NCI-H526 (cell line): ENCODE results near the gene BMP8A.
"Not testable (repeated sequence)": the region's sequence is repeated elsewhere in the genome, so short reads cannot be mapped to it uniquely, and the experiment has no call there.

Experiments
- DNase-seq, 2 experiments: peaks; one replicate each; lab custom pipeline; 2025; lab: John Stamatoyannopoulos, UW

Gene BMP8A

DNA sequence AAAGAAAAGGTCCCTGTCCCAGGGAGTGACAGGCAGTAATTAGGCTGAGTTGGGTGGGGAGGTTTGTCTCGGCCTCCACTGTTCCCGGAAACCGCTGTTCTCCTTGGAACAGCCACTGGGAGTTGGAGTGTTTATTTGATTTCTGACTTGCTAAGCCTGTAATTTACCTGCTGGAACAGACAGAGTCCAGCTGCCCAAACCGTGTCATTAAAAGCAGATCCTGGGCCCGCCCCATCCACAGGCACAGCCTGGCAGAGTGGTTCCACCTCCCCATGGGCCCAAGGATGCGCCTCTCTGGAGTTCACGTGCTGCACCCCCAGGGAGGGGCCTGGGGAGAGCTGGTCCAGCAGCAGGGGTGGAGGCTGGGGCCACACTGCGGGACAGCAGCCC is 35.7 kb downstream of the BMP8A start:
- not testable (repeated sequence) for DNase-seq

DNA sequence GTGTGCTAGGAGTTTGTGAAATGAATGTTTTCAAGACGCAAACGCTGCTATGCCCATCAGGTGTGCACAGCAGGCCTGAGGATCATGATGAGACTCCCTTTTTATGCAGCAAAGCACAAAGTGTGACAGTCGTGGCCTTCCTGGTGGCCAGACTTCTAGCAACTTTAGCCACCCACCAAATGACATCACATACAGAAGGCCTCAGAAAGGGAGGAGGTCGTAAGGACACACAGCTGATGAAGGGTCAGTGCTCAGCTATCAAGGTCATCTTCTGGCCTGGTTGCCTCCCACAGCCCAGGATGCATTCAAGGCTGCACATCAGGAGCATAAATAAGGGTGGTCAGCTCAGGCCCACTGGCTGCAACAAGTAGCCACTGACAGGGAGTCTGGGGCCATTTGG is 36.6 kb downstream of the BMP8A start:
- DNase-seq = no peak

DNA sequence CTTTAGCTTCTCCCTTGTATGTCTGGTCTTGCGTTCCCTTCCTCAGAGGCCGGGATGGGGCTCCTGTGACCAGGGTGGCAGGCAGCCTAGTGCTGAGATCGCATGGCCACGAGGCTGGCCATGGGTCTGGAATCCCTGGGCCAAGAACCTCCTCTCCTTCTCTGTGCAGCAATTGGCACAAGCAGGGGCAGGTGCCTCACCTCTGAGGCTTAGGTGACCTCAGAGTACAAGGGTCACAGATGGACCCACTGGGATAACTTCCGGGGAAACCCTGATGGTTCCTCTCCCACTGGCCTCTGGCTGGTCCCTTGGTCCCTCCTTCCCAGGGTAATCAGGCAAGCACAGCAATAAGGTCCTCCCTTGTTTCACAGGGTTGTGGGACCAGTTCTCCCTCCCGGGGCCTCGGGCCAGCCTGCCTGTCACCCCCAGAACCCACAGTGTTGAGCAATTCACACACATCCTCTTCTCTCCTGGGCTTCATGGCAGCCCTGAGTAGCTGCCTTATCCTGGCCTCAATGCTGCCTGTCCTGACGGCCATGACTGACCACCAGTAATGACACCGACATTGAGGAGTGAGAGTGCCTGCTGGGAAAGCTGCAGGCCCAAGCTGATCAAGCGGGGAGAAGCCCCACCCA is 38.6 kb downstream of the BMP8A start:
- DNase-seq = no peak

DNA sequence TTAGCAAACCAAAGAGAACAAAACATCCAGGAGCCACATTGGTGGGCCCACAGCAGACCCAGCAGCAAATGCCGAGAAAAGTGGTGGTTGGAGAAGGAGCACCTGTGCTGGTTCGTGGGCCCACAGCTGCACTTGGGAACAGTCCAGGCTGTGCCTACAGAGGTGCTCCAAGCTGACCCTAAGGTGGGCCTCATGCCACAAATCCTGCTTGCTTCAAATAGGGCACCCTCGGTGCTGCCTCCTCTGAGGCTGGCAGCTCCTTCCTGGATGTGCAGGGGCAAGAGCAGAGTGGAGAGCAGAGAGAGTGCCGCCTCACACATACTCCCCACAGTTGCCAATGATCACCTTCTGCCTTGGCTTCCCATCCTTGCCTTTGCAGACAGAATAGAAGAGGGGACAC is 40.1 kb downstream of the BMP8A start:
- no peak for DNase-seq

DNA sequence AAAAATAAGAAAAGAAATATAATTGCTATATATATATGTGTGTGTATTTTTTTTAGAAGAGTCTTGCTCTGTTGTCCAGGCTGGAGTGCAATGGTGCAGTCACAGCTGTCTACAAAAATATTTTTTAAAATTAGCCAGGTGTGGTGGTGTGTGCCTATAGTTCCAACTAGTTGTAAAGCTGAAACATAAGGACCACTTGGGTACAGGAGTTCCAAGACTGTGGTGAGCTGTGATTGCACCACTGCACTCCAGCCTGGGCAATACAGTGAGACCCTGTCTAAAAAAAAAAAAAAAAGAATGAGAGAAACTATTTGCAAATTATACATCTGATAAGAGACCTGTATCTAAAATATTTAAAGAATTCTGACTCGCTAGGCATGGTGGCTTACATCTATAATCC is 42.0 kb downstream of the BMP8A start:
- no peak for DNase-seq

DNA sequence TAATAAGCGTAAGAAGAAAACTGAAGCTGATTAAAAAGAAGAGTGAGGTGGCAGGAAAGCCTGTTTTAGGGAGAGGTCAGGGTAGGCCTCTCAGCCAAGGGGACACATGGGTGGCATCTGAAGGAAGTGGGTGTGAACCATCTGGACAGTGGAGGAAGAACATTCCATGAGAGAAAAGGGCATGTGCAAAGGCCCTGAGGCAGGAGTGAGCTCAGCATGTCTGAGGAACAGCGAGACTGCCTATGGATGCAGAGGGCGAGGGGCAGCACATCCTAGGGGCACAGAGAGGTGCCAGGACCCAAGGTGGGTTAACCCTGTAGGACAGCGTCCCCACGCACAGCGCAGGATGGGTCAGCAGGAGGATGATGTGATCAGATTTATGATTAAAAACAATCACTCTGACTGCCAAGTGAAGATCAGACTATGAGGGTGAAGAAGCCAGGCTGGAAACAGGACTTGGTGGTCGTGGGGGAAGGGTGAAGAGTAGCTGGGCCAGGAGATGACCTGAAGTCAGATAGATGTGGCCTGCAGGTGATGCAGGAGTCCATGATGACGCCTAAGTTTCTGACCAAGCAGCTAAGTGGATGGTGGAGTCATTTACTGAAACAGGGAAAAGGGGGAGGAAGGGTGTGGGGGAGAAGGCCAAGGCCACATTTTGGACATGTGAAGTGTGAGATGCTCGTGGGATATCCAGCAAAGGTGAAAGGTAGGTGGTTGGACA is 47.3 kb downstream of the BMP8A start:
- DNase-seq = no peak

DNA sequence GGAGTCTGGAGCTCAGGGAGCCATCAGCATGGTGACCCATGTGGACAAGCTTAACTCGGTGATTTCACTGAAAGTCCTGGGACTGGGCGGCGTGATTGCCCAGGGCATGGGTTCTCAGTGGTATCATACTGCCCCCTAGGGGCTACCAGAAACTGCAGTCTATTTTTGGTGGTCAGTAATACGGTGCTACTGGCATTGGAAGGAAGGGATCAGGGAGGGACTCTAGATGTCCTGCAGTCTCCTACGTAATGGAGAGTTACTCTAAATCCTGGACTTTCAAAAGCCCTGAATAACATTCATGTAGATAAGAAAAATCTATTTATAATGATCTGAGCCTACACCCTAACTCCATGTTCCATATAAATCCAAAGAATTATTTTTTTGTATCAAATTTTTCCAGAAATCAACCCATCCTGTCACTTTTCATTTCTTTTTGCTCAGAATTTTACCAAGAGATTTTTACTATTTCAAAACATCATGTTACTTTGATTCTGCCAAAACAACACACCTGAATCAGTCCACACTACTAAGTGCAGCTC is 47.9 kb downstream of the BMP8A start:
- peak; percentile 39 to 86 for DNase-seq

DNA sequence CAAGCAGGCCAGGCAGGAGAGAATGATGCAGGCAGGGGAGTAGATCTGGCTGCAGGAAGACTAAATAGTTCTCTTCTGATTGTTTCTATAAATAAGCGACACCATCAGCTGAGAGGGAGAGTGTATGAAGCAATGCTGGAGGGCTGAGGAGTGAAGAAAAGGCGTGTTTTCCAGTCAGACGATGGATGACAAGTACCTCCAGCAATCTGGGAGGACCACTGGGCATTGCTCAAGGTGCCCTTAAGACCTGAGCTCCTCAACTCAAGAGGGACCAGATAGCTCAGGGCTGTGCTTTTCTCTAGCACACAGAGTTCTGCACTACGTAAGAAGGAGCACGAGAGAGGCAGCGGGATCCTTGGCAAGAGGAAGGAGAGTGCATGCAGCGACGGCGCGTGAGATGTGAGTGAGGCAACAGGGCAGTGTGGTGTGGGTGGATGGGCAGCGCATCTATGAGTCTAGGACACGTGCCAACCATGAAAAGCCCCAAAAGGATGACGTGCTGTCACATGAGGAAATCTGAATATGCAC is 49.1 kb downstream of the BMP8A start:
- DNase-seq = no peak

DNA sequence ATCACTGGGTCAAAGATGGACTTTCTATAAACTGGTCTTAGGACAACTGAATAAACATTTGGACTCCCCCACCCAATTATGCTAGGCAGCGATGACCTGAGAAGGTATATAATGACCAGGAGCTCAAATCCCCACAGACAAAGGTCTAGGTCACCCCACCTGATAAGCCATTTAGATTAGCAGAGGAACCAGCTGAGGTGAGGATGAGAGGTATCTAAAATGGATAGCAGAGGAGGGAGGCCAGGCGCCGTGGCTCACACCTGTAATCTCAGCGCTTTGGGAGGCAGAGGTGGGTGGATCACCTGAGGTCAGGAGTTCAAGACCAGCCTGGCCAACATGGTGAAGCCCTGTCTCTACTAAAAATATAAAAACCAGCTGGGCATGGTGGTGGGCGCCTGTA is 51.5 kb downstream of the BMP8A start:
- no peak for DNase-seq

DNA sequence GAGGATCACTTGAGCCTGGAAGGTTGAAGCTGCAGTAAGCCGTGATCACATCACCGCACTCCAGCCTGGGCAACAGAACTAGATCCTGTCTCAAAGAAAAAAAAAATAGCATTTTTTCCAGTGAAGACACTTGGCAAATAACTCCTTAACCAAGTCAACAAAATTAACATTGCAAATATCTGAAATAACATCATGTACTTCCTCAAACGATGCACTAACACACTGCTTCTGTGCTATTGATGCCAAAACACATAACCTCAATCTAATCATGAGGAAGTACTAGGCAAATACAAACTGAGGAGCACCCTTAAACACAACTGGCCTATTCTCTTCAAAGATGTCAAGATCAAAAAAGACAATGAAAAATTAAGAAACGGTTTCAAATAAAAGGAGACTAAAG is 52.9 kb downstream of the BMP8A start:
- no peak for DNase-seq

DNA sequence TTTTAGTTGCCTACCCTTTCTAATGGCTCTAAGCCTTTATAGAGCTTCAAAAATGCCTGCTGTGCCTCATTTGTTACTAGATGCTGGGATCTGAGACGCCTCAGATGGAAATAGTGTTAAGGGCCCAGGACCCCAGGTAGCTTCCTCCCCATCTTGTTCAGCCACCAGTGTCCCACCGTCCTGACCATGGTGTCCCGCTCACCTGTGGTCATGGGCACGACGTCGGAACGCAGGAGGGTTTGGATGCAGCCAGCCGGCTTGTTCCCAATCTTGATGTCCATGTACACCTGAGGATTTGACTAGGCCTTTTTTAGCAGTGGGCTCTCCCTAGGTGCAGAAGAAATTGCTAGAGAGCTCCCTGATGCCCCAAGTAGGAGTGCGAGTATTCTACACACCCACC is 54.1 kb downstream of the BMP8A start:
- no peak for DNase-seq

DNA sequence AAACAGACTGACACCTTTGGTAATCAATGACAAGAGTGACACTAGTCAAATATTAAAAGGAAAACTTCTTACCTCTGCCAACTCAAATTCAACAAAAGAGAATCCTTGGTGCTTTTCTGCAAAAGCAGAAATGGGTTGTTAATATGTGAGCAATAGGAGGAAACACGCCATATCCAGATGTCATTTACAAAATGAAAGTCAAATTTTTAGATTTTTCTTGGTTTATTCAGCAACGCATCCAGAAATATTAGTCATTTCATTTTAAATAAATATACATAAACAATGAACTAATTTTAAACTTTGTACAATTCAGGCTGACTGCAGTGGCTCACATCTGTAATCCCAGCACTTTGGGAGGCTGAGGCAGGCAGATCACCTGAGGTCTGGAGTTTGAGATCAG is 62.8 kb downstream of the BMP8A start:
- no peak for DNase-seq

DNA sequence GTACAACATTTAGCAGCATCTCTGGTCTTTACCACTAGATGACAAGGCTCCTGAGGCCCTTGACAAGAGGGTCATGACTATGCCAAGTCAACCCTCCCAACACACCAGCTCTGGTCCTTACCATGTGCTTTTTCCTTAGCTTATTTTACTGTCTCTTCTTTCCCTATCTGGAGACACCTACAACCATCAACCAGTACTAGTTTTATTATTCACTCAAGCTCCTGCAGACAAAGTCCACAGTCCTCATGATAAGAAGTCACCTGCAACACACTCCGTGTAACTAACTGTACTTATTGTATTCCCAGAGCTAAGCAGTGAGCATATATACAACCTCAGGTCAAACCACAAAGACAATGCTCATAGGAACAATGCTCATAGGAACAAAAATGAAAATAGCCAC is 69.8 kb downstream of the BMP8A start:
- no peak for DNase-seq

DNA sequence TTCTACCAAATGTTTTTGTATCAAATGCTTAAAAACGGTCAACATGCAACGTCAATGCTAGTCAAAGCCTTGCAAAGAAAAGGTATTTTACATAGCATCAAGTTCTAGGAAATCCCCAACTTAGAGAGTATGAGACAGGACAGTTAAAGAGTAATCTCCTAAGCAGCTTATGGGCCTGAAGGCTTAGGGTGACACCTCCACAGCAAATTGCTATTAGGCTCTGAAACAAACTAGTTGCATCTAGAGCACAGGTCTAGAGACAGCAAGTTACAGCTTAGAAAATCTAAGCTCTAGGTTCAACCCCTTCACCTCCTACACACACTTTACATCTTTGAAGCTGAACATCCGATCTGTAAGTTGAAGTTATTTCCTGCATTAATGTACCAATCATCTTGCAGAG is 71.5 kb downstream of the BMP8A start:
- DNase-seq = no peak

DNA sequence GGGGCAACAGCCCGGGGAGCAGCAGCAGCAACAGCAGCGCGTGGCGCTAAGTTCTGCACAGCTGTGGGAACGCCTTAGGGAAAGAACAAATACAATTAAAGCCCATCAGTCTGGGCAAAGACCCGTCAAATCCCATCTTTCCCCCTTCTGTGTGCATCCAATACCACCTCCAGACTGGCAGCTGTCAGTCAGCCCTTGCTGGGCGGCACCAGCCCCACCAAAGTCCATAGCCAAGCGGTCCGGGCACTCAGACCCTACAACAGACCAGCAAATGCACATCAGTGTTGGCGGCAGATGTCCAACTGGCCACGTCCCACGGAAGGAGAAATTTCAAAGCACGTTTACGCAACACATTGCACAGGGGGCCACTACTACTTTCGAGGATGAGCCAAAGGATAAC is 72.2 kb downstream of the BMP8A start:
- DNase-seq = no peak

DNA sequence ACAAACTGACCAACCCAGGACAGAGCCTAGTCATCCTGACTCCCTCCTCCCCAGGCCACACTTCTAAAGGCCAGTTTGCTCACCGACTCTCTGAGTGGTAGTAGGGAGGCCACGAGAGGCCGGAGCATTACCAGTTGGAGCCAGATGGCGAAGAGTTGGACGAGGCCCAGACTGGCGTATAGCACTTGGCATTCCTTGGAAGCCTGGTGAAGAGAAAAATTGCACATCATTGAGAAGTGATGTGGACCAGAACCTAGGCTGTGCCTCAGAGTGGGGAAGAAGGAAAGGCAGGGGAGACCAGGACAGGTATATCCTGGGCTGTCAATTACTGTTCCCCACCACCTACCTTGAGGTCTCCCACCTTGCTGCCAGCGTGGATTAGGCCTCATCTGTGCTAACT is 72.9 kb downstream of the BMP8A start:
- no peak for DNase-seq

DNA sequence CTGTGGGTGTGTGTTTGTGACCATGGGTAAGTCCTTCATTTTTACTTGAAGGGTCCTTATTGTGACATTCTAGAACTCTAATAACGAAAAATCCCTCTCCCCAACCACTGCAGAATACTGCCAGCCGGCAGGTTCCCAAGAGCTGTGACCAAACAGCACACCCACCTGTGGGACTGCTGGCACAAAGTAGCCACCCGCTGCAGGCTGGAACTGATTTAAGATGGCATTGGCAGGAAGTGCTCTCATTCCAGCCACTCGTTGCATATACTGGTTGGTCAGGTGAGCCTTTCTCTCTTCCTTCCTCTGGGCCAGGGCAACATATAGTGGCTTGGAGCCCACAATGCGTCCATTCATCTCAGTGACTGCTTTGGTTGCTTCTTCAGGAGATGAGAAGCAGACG is 73.5 kb downstream of the BMP8A start:
- no peak for DNase-seq

DNA sequence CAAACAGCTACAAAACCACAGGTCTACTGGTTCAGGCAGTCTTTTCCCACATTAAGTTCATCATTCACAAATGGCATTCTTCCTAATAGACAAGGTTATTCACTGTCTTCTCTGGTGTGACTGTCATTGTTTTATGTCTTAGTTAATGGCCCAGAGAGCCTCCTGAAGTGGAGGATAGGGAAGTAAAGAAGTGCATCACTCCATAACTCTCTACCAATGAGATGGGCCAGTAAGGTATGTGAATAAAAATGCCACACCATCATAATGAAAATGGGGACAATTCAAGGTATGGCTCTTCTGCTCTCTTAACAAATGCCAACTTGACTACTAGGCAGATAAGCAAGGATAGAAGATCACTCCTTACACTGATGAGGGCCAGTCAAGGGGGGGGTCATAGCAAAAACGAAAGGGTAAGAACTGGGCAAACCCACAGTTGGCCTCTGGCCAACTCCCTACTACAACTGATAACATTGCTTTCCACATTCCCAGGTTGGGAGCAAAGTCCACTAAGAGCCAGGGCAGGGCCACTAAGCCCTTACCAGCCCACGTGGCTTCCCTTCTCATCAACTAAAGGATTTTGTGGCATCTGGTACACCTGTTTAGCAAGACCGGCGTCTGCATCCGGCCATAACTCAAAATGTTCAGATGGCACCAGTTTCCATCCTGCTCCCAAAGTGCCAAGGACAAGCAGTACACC is 75.2 kb downstream of the BMP8A start:
- peak in 1 of 2 experiments; percentile 10 for DNase-seq

DNA sequence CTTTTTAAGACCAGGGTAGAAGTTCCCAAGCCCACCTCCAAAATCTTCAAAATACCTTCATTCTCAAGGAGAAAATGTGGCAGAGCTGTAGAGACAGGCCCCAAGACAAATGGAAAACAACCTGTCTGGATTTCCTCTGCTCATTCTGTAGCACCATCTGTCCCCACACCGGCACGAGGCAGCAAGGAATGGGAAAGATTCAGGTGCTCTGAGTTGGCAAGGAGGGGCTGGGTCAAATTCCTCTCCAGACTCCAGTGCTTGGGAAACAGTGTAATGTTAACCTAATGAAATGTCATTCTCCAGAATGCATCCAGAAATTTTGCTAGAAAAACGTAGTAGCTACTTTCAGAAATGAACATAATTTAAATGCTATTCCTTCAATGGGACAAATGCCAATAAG is 75.9 kb downstream of the BMP8A start:
- no peak for DNase-seq

DNA sequence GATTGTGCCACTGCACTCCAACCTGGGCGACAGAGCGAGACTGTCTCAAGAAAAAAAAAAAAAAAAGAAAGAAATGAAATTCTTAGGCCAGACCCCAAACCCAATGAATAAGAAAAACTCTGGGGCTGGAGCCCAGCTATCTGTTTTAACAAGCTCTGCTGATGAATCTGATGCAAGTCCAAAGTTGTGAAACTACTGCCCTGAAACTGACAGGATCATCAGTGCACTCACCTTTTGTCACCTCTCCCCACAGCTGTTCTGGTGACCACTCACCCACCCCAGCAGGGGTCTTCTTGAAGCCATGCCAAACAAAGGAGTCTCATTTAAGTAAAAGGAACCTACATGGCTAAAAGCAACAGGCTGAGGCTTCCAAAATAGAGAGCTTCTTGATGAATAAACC is 76.8 kb downstream of the BMP8A start:
- no peak for DNase-seq

DNA sequence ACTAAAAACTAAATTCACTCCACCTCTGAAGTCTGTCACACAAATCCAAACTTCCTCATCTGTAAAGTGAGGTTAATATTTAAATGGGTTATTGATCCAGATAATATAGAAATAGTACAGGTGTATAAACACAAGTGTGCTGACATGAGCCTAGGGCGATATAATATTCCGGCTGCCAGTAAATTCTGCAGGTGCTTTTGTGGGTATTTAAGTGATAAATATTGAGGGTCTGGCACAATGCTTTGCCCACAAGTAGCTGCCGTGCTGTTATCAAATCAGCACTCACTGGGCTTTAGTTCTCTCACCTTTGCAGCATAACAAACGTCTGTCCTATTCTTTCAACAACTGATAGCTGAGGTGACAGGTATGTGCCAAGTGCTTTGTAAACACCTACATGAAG is 77.6 kb downstream of the BMP8A start:
- DNase-seq = no peak

DNA sequence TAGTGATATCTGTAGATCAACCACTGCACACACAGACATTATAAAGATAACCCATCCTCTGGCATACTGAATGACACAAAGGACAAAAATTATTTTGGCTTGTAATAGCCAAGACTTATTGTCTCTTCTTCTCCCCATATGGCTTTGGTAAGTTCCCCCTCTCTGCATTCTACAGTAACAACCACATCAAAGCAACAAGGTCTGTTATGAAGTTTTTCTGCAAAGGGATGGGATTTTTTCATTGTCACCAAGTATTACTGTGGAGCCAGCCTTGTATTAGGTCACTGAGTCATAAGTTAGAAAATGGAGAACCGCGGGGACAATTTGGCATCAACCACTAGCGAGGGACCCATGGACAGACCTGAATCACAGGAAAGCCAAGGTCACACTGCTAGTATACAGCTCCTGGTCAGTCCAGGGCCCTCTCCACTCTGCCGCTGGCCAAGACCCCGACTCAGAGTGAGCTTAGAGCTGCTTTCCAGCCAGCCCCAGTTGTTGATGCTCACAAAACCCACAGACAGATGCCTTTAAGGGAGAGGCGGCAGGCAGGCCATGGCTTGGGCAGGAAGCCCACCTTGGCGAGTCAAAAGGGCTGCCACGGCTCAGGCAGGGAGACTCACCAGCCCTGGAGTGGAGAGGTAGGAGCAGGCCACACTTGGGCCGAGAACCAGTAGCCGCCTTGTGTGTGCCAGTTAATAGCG is 79.2 kb downstream of the BMP8A start:
- no peak for DNase-seq

DNA sequence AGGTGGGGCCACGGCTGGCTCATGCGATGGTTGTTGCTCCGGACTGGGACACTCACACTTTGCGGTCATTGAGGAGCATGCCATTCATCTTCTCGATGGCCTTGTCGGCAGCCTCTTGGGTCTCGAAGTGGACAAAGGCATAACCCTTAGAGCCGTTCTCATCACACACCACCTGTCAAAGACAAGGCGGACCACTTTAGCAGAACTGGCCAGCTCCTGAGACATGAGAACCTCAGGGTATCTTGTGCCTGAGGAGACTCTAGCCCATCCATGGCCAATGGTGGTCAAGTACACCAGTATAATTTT is 79.7 kb downstream of the BMP8A start:
- DNase-seq = no peak
